ENCODE data around the gene IFNL3.

DNA sequence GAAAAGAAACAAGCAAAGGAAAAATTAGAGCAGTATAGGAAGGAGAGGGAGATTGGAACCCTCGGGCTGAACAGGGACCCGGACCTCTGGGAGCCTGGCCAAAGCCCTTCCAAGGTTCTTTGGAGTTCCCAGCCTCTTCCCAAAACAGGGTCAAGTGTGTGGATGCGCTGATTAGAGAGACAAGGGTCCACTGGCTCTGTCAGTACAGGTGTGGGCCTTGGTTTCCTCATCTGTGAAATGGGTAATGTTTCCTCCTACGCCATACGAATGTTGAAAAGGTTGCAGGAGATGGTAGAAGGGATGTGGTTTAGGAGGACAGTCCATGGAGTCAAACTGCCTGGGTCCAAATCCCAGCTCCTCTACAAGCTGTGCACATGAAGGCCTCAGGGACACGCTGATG lies 38.7 kb downstream of the IFNL3 start:
- TF ChIP-seq, protein P1, sequence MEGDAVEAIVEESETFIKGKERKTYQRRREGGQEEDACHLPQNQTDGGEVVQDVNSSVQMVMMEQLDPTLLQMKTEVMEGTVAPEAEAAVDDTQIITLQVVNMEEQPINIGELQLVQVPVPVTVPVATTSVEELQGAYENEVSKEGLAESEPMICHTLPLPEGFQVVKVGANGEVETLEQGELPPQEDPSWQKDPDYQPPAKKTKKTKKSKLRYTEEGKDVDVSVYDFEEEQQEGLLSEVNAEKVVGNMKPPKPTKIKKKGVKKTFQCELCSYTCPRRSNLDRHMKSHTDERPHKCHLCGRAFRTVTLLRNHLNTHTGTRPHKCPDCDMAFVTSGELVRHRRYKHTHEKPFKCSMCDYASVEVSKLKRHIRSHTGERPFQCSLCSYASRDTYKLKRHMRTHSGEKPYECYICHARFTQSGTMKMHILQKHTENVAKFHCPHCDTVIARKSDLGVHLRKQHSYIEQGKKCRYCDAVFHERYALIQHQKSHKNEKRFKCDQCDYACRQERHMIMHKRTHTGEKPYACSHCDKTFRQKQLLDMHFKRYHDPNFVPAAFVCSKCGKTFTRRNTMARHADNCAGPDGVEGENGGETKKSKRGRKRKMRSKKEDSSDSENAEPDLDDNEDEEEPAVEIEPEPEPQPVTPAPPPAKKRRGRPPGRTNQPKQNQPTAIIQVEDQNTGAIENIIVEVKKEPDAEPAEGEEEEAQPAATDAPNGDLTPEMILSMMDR (IDR thresholded peaks at IDR 0.05), result no peak
- no peak for TF ChIP-seq POLR2A (IDR thresholded peaks at IDR 0.05)
